K562 (cell line): ENCODE data around the gene PRICKLE3. TPM values are rescaled to one million over a fixed set of nuclear protein-coding genes. Genes with fewer than 3 reads are reported as not detected.

Experiments used
- CBFB ChIP-seq: sonication (generic); formaldehyde crosslinking; IDR thresholded peaks from 2 replicates; pipeline ENCODE4 v1.4.0; 2020; ENCODE audit warnings: mild to moderate bottlenecking, missing genetic modification reagents
- FIP1L1 ChIP-seq: fragments of 200-400 bp; formaldehyde crosslinking; IDR thresholded peaks from 2 replicates; pipeline ENCODE4 v1.6.1; 2018; ENCODE audit warnings: mild to moderate bottlenecking, low read depth, low read length; ENCODE audit not compliant: poor library complexity, severe bottlenecking
- GABPA ChIP-seq: fragments of 200-800 bp; sonication (Bioruptor generic); conservative IDR thresholded peaks from 2 replicates; pipeline ENCODE4 v1.6.1; 2016; ENCODE audit warnings: low read depth, missing genetic modification characterization, missing compliant biosample characterization
- GTF2A2 ChIP-seq: IDR thresholded peaks from 2 replicates; pipeline ENCODE4 v1.6.1; 2016; ENCODE audit warnings: mild to moderate bottlenecking, missing genetic modification characterization, missing compliant biosample characterization
- HDAC3 ChIP-seq: fragments of 450-650 bp; IDR thresholded peaks from 2 replicates; pipeline ENCODE4 v1.6.1; 2018; ENCODE audit warnings: borderline replicate concordance, mild to moderate bottlenecking, moderate library complexity; ENCODE audit not compliant: partially characterized antibody
- MCM5 ChIP-seq: fragments of 450-650 bp; IDR thresholded peaks from 2 replicates; pipeline ENCODE4 v1.6.1; 2016; ENCODE audit warnings: low read depth
- MEF2D ChIP-seq: conservative IDR thresholded peaks from 2 replicates; pipeline ENCODE4 v1.6.1; 2016; ENCODE audit warnings: low read depth, missing genetic modification characterization, missing compliant biosample characterization
- MTA1 ChIP-seq: fragments of 450-650 bp; IDR thresholded peaks from 2 replicates; pipeline ENCODE4 v1.6.1; 2017; ENCODE audit warnings: borderline replicate concordance
- NRF1 ChIP-seq, 2 experiments: fragments of 450-650 bp; IDR thresholded peaks in 1 of 2; conservative IDR thresholded peaks in 1 of 2; 2 replicates each; pipeline ENCODE4 v1.6.1; 2014; ENCODE audit warnings: mild to moderate bottlenecking in 2 of 2
- PML ChIP-seq: IDR thresholded peaks from 2 replicates; pipeline ENCODE4 v1.6.1; 2012; ENCODE audit warnings: low read length, inconsistent platforms
- RBFOX2 ChIP-seq: fragments of 200-400 bp; formaldehyde crosslinking; IDR thresholded peaks from 2 replicates; pipeline ENCODE4 v1.6.1; 2017; ENCODE audit warnings: low read depth, mild to moderate bottlenecking, low read length, moderate library complexity
- RBM25 ChIP-seq: fragments of 200-400 bp; formaldehyde crosslinking; IDR thresholded peaks from 2 replicates; pipeline ENCODE4 v1.6.1; 2018; ENCODE audit warnings: low read length, low read depth, moderate library complexity; ENCODE audit not compliant: severe bottlenecking
- ZNF175 ChIP-seq: fragments of 200-800 bp; sonication (Bioruptor generic); IDR thresholded peaks from 2 replicates; pipeline ENCODE4 v1.6.1; 2016; ENCODE audit warnings: low read depth, mild to moderate bottlenecking, missing genetic modification characterization, missing compliant biosample characterization
- ZNF282 ChIP-seq: sonication (generic); formaldehyde crosslinking; IDR thresholded peaks from 2 replicates; pipeline ENCODE4 v1.8.1; 2023; ENCODE audit warnings: missing genetic modification reagents
- ZNF699 ChIP-seq: fragments of 250-450 bp; sonication (Bioruptor Pico); IDR thresholded peaks from 2 replicates; pipeline ENCODE4 v1.8.0; 2021; ENCODE audit warnings: mild to moderate bottlenecking, moderate library complexity; ENCODE audit not compliant: insufficient replicate concordance
- polyA plus RNA-seq, 8 experiments: library from polyadenylated mRNA; depleted of rRNA in 4 of 8; stranded (reverse) in 5 of 8; unstranded in 3 of 8; fragments of >200 nt; fragmentation: Nextera tagmentation in 2 of 8; fragmentation: Illumina TruSeq in 1 of 8; extraction: Ambion mirVana in 2 of 8; extraction: Trizol in 1 of 8; gene quantifications; 2 replicates each; pipeline versions ENCODE4 v1.2.1 to v1.2.3, GENCODE V29; 2011 to 2014; ENCODE audit warnings: inconsistent platforms in 1 of 8, missing spikeins in 1 of 8
- total RNA-seq, 7 experiments: library from RNA; depleted of rRNA in 6 of 7; stranded (reverse); fragments of >200 nt in 6 of 7; fragmentation: Illumina TruSeq in 2 of 7; extraction: Trizol in 2 of 7; gene quantifications; 2 replicates each; pipeline versions ENCODE4 v1.2.1 to v1.2.3, GENCODE V29; 2011 to 2021; ENCODE audit warnings: low replicate concordance in 1 of 7
- TF ChIP-seq, protein P1 (sequence below), 3 experiments: fragments of 200-800 bp in 1 of 3; fragments of 250-450 bp in 1 of 3; fragments of 450-650 bp in 1 of 3; sonication (Bioruptor Pico) in 1 of 3; sonication (Bioruptor generic) in 1 of 3; formaldehyde crosslinking in 1 of 3; IDR thresholded peaks; 2 replicates each; pipeline versions ENCODE4 v1.6.1 to v1.8.0; 2016 to 2022; ENCODE audit warnings: mild to moderate bottlenecking in 2 of 3, missing genetic modification characterization in 2 of 3, missing compliant biosample characterization in 1 of 3, moderate library complexity in 1 of 3
- TF ChIP-seq, protein P2 (sequence below): fragments of 250-450 bp; sonication (Bioruptor Pico); IDR thresholded peaks from 2 replicates; pipeline ENCODE4 v1.4.0; 2020; ENCODE audit warnings: mild to moderate bottlenecking, moderate library complexity, borderline replicate concordance
- TF ChIP-seq, protein P3 (sequence below): sonication (generic); formaldehyde crosslinking; IDR thresholded peaks from 2 replicates; pipeline ENCODE4 v1.8.0; 2023; ENCODE audit warnings: mild to moderate bottlenecking, missing genetic modification reagents

The PRICKLE3 gene
- total and polyA plus RNA-seq, 9 of the 15 experiments (the other 6 are each of a cell fraction or from before 2014, with no cell fraction given) = 1.1 to 44.3 (median 14.0) TPM

DNA sequence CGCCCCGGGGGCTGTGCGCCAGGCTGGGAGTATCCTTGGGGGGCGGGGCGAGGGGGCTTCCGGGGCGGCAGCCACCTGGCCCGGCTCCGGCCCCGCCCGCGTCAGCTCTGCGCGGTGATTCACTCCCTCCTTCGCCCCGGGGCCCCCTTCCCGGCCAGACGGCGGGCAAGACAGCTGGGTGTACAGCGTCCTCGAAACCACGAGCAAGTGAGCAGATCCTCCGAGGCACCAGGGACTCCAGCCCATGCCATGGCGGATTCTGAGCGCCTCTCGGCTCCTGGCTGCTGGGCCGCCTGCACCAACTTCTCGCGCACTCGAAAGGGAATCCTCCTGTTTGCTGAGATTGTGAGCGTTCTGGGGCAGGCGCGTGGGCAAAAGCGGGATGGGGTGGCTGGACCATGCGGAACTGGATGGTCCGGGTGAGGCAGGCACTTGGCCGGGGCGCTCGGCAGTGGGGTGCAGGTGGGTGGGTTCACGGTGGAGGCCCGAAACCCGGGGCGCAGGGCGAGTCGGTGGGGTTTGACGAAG lies 14.4 kb downstream of the PRICKLE3 start, which contains the start of gene PLP2 (continued):
- TF ChIP-seq, protein P1, sequence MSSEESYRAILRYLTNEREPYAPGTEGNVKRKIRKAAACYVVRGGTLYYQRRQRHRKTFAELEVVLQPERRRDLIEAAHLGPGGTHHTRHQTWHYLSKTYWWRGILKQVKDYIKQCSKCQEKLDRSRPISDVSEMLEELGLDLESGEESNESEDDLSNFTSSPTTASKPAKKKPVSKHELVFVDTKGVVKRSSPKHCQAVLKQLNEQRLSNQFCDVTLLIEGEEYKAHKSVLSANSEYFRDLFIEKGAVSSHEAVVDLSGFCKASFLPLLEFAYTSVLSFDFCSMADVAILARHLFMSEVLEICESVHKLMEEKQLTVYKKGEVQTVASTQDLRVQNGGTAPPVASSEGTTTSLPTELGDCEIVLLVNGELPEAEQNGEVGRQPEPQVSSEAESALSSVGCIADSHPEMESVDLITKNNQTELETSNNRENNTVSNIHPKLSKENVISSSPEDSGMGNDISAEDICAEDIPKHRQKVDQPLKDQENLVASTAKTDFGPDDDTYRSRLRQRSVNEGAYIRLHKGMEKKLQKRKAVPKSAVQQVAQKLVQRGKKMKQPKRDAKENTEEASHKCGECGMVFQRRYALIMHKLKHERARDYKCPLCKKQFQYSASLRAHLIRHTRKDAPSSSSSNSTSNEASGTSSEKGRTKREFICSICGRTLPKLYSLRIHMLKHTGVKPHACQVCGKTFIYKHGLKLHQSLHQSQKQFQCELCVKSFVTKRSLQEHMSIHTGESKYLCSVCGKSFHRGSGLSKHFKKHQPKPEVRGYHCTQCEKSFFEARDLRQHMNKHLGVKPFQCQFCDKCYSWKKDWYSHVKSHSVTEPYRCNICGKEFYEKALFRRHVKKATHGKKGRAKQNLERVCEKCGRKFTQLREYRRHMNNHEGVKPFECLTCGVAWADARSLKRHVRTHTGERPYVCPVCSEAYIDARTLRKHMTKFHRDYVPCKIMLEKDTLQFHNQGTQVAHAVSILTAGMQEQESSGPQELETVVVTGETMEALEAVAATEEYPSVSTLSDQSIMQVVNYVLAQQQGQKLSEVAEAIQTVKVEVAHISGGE (CRISPR knock-in tag; IDR thresholded peaks at IDR 0.05) = 0 out of 6 replicates have a peak, but pooled peaks of 1 of the 3 experiments have one; percentile 28
- TF ChIP-seq, protein P2, sequence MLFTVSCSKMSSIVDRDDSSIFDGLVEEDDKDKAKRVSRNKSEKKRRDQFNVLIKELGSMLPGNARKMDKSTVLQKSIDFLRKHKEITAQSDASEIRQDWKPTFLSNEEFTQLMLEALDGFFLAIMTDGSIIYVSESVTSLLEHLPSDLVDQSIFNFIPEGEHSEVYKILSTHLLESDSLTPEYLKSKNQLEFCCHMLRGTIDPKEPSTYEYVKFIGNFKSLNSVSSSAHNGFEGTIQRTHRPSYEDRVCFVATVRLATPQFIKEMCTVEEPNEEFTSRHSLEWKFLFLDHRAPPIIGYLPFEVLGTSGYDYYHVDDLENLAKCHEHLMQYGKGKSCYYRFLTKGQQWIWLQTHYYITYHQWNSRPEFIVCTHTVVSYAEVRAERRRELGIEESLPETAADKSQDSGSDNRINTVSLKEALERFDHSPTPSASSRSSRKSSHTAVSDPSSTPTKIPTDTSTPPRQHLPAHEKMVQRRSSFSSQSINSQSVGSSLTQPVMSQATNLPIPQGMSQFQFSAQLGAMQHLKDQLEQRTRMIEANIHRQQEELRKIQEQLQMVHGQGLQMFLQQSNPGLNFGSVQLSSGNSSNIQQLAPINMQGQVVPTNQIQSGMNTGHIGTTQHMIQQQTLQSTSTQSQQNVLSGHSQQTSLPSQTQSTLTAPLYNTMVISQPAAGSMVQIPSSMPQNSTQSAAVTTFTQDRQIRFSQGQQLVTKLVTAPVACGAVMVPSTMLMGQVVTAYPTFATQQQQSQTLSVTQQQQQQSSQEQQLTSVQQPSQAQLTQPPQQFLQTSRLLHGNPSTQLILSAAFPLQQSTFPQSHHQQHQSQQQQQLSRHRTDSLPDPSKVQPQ (CRISPR knock-in tag) = no peak
- TF ChIP-seq FIP1L1 (peak; percentile 24), GABPA (tag) (peak; percentile 21; the same call in 1 of the 2 replicates), MEF2D (tag) (no peak), RBM25 (no peak), ZNF699 (no peak), MCM5 (no peak), ZNF282 (CRISPR knock-in tag) (no peak), PML (0 out of 2 replicates have a peak, but pooled peaks have one; percentile 23), NRF1 (conservative IDR thresholded peaks at IDR 0.05 in 1 of 2, IDR thresholded peaks at IDR 0.05 in 1 of 2) (peak; percentile 3 to 45; a peak in 3 of 4 replicates), RBFOX2 (peak; percentile 84), ZNF175 (no peak), CBFB (CRISPR knock-in tag) (no peak), GTF2A2 (tag) (no peak), MTA1 (no peak), HDAC3 (no peak)
- TF ChIP-seq, protein P3, sequence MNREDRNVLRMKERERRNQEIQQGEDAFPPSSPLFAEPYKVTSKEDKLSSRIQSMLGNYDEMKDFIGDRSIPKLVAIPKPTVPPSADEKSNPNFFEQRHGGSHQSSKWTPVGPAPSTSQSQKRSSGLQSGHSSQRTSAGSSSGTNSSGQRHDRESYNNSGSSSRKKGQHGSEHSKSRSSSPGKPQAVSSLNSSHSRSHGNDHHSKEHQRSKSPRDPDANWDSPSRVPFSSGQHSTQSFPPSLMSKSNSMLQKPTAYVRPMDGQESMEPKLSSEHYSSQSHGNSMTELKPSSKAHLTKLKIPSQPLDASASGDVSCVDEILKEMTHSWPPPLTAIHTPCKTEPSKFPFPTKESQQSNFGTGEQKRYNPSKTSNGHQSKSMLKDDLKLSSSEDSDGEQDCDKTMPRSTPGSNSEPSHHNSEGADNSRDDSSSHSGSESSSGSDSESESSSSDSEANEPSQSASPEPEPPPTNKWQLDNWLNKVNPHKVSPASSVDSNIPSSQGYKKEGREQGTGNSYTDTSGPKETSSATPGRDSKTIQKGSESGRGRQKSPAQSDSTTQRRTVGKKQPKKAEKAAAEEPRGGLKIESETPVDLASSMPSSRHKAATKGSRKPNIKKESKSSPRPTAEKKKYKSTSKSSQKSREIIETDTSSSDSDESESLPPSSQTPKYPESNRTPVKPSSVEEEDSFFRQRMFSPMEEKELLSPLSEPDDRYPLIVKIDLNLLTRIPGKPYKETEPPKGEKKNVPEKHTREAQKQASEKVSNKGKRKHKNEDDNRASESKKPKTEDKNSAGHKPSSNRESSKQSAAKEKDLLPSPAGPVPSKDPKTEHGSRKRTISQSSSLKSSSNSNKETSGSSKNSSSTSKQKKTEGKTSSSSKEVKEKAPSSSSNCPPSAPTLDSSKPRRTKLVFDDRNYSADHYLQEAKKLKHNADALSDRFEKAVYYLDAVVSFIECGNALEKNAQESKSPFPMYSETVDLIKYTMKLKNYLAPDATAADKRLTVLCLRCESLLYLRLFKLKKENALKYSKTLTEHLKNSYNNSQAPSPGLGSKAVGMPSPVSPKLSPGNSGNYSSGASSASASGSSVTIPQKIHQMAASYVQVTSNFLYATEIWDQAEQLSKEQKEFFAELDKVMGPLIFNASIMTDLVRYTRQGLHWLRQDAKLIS (CRISPR knock-in tag) = no peak
